ENCODE data around the gene MAN2B1.
"Not testable (repeated sequence)": the region's sequence is repeated elsewhere in the genome, so short reads cannot be mapped to it uniquely, and the experiment has no call there.

MAN2B1 gene

GRCh38 chr19:12689581-12690216, 23.2 kb upstream of the MAN2B1 start:
- no peak for DNase-seq

- DNase-seq: no peak
These were observed 22.5 kb upstream of the MAN2B1 start for GRCh38 chr19:12689012-12689411.

GRCh38 chr19:12687496-12688196, 21.1 kb upstream of the MAN2B1 start, which contains the start of gene GNG14:
Gene GNG14, plus strand, starts transcription at chr19:12687998. Its CDS starts 51 bp downstream, at chr19:12688049.
- no peak for DNase-seq

- no peak for DNase-seq
These were observed 19.3 kb upstream of the MAN2B1 start for GRCh38 chr19:12685831-12686230.

GRCh38 chr19:12681074-12681987, 14.8 kb upstream of the MAN2B1 start, which contains the start of gene DHPS:
Gene DHPS, minus strand, starts transcription at chr19:12681880. Its CDS starts 114 bp downstream, at chr19:12681766.
- DNase-seq: peak; percentile 57 to 96 (median 82)

- no peak for DNase-seq
These were observed 13.5 kb upstream of the MAN2B1 start for GRCh38 chr19:12680034-12680433.

GRCh38 chr19:12678039-12678438, 11.5 kb upstream of the MAN2B1 start:
- not testable (repeated sequence) for DNase-seq

GRCh38 chr19:12676928-12677327, 10.4 kb upstream of the MAN2B1 start:
- no peak for DNase-seq

GRCh38 chr19:12676384-12676792, 9.8 kb upstream of the MAN2B1 start:
- peak in 46 of 56 donors; percentile 4 to 84 (median 36) for DNase-seq

- DNase-seq: no peak
These were observed 9.4 kb upstream of the MAN2B1 start for GRCh38 chr19:12675940-12676339.

- DNase-seq: no peak
These were observed 8.9 kb upstream of the MAN2B1 start for GRCh38 chr19:12675399-12675798.

- no peak for DNase-seq
These were observed 6.2 kb upstream of the MAN2B1 start for GRCh38 chr19:12672744-12673143.

GRCh38 chr19:12670159-12670928, 3.8 kb upstream of the MAN2B1 start:
- peak in 1 of 56 donors; percentile 38 for DNase-seq

GRCh38 chr19:12669270-12670158, 3.0 kb upstream of the MAN2B1 start:
- DNase-seq: peak in 54 of 56 donors; percentile 32 to 88 (median 76)

GRCh38 chr19:12668932-12669269, 2.4 kb upstream of the MAN2B1 start:
- DNase-seq: peak in 32 of 56 donors; percentile 38 to 78 (median 65)

GRCh38 chr19:12668346-12668745, 1.8 kb upstream of the MAN2B1 start:
- no peak for DNase-seq

- DNase-seq: no peak
These were observed 1.3 kb upstream of the MAN2B1 start for GRCh38 chr19:12667731-12668302.

GRCh38 chr19:12665671-12666264, 774 bp downstream of the MAN2B1 start:
- DNase-seq: peak in 1 of 56 donors; percentile 4

GRCh38 chr19:12665281-12665573, 1.3 kb downstream of the MAN2B1 start:
- DNase-seq: peak in 15 of 56 donors; percentile 2 to 42 (median 13)
